K562 (cell line): Measurements from ENCODE around the gene PRAME. TPM values are rescaled to one million over a fixed set of nuclear protein-coding genes. Genes with fewer than 3 reads are reported as not detected.
A peak's percentile ranks its signal among the peaks of the same experiment; 100 is the strongest.

Source experiments
- ARID3B ChIP-seq: fragments of 250-450 bp; sonication (Bioruptor Pico); IDR thresholded peaks from 2 replicates; pipeline ENCODE4 v1.4.0; 2020; ENCODE audit warnings: borderline replicate concordance
- CBX2 ChIP-seq: fragments of 200-600 bp; sonication (generic); IDR thresholded peaks from one replicate; pipeline ENCODE4 v1.6.1; 2012; ENCODE audit warnings: mild to moderate bottlenecking, low read length, inconsistent platforms; ENCODE audit not compliant: insufficient read depth, poor library complexity, severe bottlenecking
- CREB3 ChIP-seq: fragments of 450-650 bp; conservative IDR thresholded peaks from 2 replicates; pipeline ENCODE4 v1.6.1; 2016; ENCODE audit warnings: missing genetic modification characterization, low read depth, mild to moderate bottlenecking, missing compliant biosample characterization, moderate library complexity
- E2F1 ChIP-seq: sonication (generic); formaldehyde crosslinking; IDR thresholded peaks from 2 replicates; pipeline ENCODE4 v1.8.1; 2023; ENCODE audit warnings: mild to moderate bottlenecking, missing genetic modification reagents, moderate library complexity
- ETS1 ChIP-seq: conservative IDR thresholded peaks from 2 replicates; pipeline ENCODE4 v1.6.1; 2011; ENCODE audit warnings: low read depth, mild to moderate bottlenecking, low read length; ENCODE audit not compliant: control insufficient read depth
- FOXP1 ChIP-seq: sonication (generic); formaldehyde crosslinking; IDR thresholded peaks from 2 replicates; pipeline ENCODE4 v1.8.0; 2022; ENCODE audit warnings: mild to moderate bottlenecking, missing genetic modification reagents
- KHSRP ChIP-seq: fragments of 450-650 bp; IDR thresholded peaks from 2 replicates; pipeline ENCODE4 v1.6.1; 2017
- LARP7 ChIP-seq: fragments of 450-650 bp; IDR thresholded peaks from 2 replicates; pipeline ENCODE4 v1.6.1; 2016
- NCOA4 ChIP-seq: fragments of 450-650 bp; IDR thresholded peaks from 2 replicates; pipeline ENCODE4 v1.6.1; 2018; ENCODE audit warnings: mild to moderate bottlenecking; ENCODE audit not compliant: partially characterized antibody
- PML ChIP-seq: IDR thresholded peaks from 2 replicates; pipeline ENCODE4 v1.6.1; 2012; ENCODE audit warnings: low read length, inconsistent platforms
- RBFOX2 ChIP-seq: fragments of 200-400 bp; formaldehyde crosslinking; IDR thresholded peaks from 2 replicates; pipeline ENCODE4 v1.6.1; 2017; ENCODE audit warnings: low read depth, mild to moderate bottlenecking, low read length, moderate library complexity
- RBM17 ChIP-seq: fragments of 200-400 bp; formaldehyde crosslinking; IDR thresholded peaks from 2 replicates; pipeline ENCODE4 v1.6.1; 2017; ENCODE audit warnings: low read depth, mild to moderate bottlenecking, low read length, borderline replicate concordance
- SAFB ChIP-seq: fragments of 200-400 bp; formaldehyde crosslinking; IDR thresholded peaks from 2 replicates; pipeline ENCODE4 v1.6.1; 2017; ENCODE audit warnings: low read depth, low read length, borderline replicate concordance
- SMC3 ChIP-seq: conservative IDR thresholded peaks from 2 replicates; pipeline ENCODE4 v1.6.1; 2011; ENCODE audit warnings: low read depth, low read length, improper control_type of control experiment; ENCODE audit not compliant: insufficient read depth
- polyA plus RNA-seq, 8 experiments: library from polyadenylated mRNA; depleted of rRNA in 4 of 8; stranded (reverse) in 5 of 8; unstranded in 3 of 8; fragments of >200 nt; fragmentation: Nextera tagmentation in 2 of 8; fragmentation: Illumina TruSeq in 1 of 8; extraction: Ambion mirVana in 2 of 8; extraction: Trizol in 1 of 8; gene quantifications; 2 replicates each; pipeline versions ENCODE4 v1.2.1 to v1.2.3, GENCODE V29; 2011 to 2014; ENCODE audit warnings: inconsistent platforms in 1 of 8, missing spikeins in 1 of 8
- total RNA-seq, 7 experiments: library from RNA; depleted of rRNA in 6 of 7; stranded (reverse); fragments of >200 nt in 6 of 7; fragmentation: Illumina TruSeq in 2 of 7; extraction: Trizol in 2 of 7; gene quantifications; 2 replicates each; pipeline versions ENCODE4 v1.2.1 to v1.2.3, GENCODE V29; 2011 to 2021; ENCODE audit warnings: low replicate concordance in 1 of 7
- TF ChIP-seq, protein P1 (sequence below): fragments of 450-650 bp; IDR thresholded peaks from 2 replicates; pipeline ENCODE4 v1.7.1; 2018; ENCODE audit warnings: mild to moderate bottlenecking, low read depth; ENCODE audit not compliant: partially characterized antibody
- TF ChIP-seq, protein P2 (sequence below), 3 experiments: IDR thresholded peaks in 2 of 3; conservative IDR thresholded peaks in 1 of 3; 2 replicates each; pipeline ENCODE4 v1.5.1; 2011 to 2012; ENCODE audit warnings: low read length in 3 of 3, mild to moderate bottlenecking in 3 of 3, control low read depth in 2 of 3, improper control_type of control experiment in 1 of 3, inconsistent platforms in 1 of 3, low read depth in 1 of 3, mixed read lengths in 1 of 3, moderate library complexity in 1 of 3; ENCODE audit not compliant: insufficient read depth in 2 of 3
- TF ChIP-seq, protein P3 (sequence below): sonication (generic); formaldehyde crosslinking; IDR thresholded peaks from 2 replicates; pipeline ENCODE4 v1.9.0; 2022; ENCODE audit warnings: mild to moderate bottlenecking, missing genetic modification reagents

Gene PRAME
- total and polyA plus RNA-seq, 9 of the 15 experiments (the other 6 are each of a cell fraction or from before 2014, with no cell fraction given), result 662 to 2,141 (median 1,142) TPM

GRCh38 chr22:22506736-22507135, 52.3 kb downstream of the PRAME start (continued):
- TF ChIP-seq E2F1, result no peak
- TF ChIP-seq ARID3B (CRISPR knock-in tag), result no peak
- TF ChIP-seq PML, result no peak
- TF ChIP-seq, protein P1, sequence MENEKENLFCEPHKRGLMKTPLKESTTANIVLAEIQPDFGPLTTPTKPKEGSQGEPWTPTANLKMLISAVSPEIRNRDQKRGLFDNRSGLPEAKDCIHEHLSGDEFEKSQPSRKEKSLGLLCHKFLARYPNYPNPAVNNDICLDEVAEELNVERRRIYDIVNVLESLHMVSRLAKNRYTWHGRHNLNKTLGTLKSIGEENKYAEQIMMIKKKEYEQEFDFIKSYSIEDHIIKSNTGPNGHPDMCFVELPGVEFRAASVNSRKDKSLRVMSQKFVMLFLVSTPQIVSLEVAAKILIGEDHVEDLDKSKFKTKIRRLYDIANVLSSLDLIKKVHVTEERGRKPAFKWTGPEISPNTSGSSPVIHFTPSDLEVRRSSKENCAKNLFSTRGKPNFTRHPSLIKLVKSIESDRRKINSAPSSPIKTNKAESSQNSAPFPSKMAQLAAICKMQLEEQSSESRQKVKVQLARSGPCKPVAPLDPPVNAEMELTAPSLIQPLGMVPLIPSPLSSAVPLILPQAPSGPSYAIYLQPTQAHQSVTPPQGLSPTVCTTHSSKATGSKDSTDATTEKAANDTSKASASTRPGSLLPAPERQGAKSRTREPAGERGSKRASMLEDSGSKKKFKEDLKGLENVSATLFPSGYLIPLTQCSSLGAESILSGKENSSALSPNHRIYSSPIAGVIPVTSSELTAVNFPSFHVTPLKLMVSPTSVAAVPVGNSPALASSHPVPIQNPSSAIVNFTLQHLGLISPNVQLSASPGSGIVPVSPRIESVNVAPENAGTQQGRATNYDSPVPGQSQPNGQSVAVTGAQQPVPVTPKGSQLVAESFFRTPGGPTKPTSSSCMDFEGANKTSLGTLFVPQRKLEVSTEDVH, result no peak
- no peak for TF ChIP-seq SMC3
- TF ChIP-seq, protein P2, sequence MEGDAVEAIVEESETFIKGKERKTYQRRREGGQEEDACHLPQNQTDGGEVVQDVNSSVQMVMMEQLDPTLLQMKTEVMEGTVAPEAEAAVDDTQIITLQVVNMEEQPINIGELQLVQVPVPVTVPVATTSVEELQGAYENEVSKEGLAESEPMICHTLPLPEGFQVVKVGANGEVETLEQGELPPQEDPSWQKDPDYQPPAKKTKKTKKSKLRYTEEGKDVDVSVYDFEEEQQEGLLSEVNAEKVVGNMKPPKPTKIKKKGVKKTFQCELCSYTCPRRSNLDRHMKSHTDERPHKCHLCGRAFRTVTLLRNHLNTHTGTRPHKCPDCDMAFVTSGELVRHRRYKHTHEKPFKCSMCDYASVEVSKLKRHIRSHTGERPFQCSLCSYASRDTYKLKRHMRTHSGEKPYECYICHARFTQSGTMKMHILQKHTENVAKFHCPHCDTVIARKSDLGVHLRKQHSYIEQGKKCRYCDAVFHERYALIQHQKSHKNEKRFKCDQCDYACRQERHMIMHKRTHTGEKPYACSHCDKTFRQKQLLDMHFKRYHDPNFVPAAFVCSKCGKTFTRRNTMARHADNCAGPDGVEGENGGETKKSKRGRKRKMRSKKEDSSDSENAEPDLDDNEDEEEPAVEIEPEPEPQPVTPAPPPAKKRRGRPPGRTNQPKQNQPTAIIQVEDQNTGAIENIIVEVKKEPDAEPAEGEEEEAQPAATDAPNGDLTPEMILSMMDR (IDR thresholded peaks at IDR 0.05 in 2 of 3, conservative IDR thresholded peaks at IDR 0.05 in 1 of 3; ENCODE audit: insufficient read depth in 2 of 3, low read depth in 1 of 3, low read length in 3 of 3), result no peak
- no peak for TF ChIP-seq RBFOX2
- TF ChIP-seq, protein P3, sequence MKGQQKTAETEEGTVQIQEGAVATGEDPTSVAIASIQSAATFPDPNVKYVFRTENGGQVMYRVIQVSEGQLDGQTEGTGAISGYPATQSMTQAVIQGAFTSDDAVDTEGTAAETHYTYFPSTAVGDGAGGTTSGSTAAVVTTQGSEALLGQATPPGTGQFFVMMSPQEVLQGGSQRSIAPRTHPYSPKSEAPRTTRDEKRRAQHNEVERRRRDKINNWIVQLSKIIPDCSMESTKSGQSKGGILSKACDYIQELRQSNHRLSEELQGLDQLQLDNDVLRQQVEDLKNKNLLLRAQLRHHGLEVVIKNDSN (CRISPR knock-in tag), result peak; percentile 45; the same call in 1 of the 2 replicates
- TF ChIP-seq LARP7, result no peak
- TF ChIP-seq CBX2, result no peak
- TF ChIP-seq SAFB, result no peak
- TF ChIP-seq RBM17, result no peak
- peak; percentile 68; the same call in 1 of the 2 replicates for TF ChIP-seq FOXP1 (CRISPR knock-in tag)
- no peak for TF ChIP-seq KHSRP
- no peak for TF ChIP-seq NCOA4
- TF ChIP-seq ETS1, result no peak
- TF ChIP-seq CREB3, result no peak
- TF ChIP-seq, all 486 proteins: peak for 8
